K562 (cell line): Measurements from ENCODE around the gene ASB10. TPM values are rescaled to one million over a fixed set of nuclear protein-coding genes. Genes with fewer than 3 reads are reported as not detected.

Experiments
- ATF7 ChIP-seq: fragments of 450-650 bp; IDR thresholded peaks from 2 replicates; pipeline ENCODE4 v1.7.1; 2014; ENCODE audit warnings: mild to moderate bottlenecking, moderate library complexity
- DMBX1 ChIP-seq: fragments of 250-450 bp; sonication (Bioruptor Pico); IDR thresholded peaks from 2 replicates; pipeline ENCODE4 v1.8.0; 2022; ENCODE audit warnings: inconsistent platforms, mild to moderate bottlenecking, moderate library complexity, borderline replicate concordance
- EP300 ChIP-seq: IDR thresholded peaks from 2 replicates; pipeline ENCODE4 v1.6.1; 2012; ENCODE audit warnings: low read length, improper control_type of control experiment
- ESRRA ChIP-seq: fragments of 450-650 bp; IDR thresholded peaks from 2 replicates; pipeline ENCODE4 v1.6.1; 2014; ENCODE audit warnings: low read depth, mild to moderate bottlenecking, moderate library complexity, borderline replicate concordance
- HDAC3 ChIP-seq: fragments of 450-650 bp; IDR thresholded peaks from 2 replicates; pipeline ENCODE4 v1.6.1; 2018; ENCODE audit warnings: borderline replicate concordance, mild to moderate bottlenecking, moderate library complexity; ENCODE audit not compliant: partially characterized antibody
- KDM1A ChIP-seq, 2 experiments: fragments of 450-650 bp; IDR thresholded peaks; 2 replicates each; pipeline ENCODE4 v1.6.1; 2016; ENCODE audit warnings: mild to moderate bottlenecking in 2 of 2
- NFIC ChIP-seq: fragments of 450-650 bp; IDR thresholded peaks from 2 replicates; pipeline ENCODE4 v1.6.1; 2017; ENCODE audit warnings: mild to moderate bottlenecking, inconsistent platforms
- NFYB ChIP-seq: IDR thresholded peaks from 2 replicates; pipeline ENCODE4 v1.6.1; 2011; ENCODE audit warnings: mild to moderate bottlenecking, moderate library complexity; ENCODE audit not compliant: insufficient read length; ENCODE audit errors: extremely low read depth
- NR3C1 ChIP-seq: sonication (generic); formaldehyde crosslinking; IDR thresholded peaks from 2 replicates; pipeline ENCODE4 v1.8.1; 2022; ENCODE audit warnings: missing genetic modification reagents
- RAD51 ChIP-seq: fragments of 450-650 bp; IDR thresholded peaks from 2 replicates; pipeline ENCODE4 v1.7.1; 2016; ENCODE audit warnings: low read depth, mild to moderate bottlenecking, borderline replicate concordance
- SAP30 ChIP-seq: fragments of 200-600 bp; sonication (generic); IDR thresholded peaks from 2 replicates; pipeline ENCODE4 v1.6.1; 2012; ENCODE audit warnings: borderline replicate concordance, low read depth, mild to moderate bottlenecking, moderate library complexity, low read length, control low read depth, inconsistent platforms; ENCODE audit not compliant: insufficient read depth, poor library complexity, severe bottlenecking
- SRF ChIP-seq, 2 experiments: fragments of 250-450, 450-650 bp in 1 of 2; sonication (Bioruptor Pico) in 1 of 2; sonication (generic) in 1 of 2; formaldehyde crosslinking; IDR thresholded peaks; 2 replicates each; pipeline versions ENCODE4 v1.5.0 to v1.5.1; 2020 to 2022; ENCODE audit warnings: mild to moderate bottlenecking in 1 of 2, missing genetic modification reagents in 1 of 2
- ZFPM2 ChIP-seq: fragments of 250-450 bp; sonication (Bioruptor Pico); IDR thresholded peaks from 2 replicates; pipeline ENCODE4 v1.5.1; 2022; ENCODE audit warnings: mild to moderate bottlenecking
- ZNF134 ChIP-seq: fragments of 250-450 bp; sonication (Bioruptor Pico); conservative IDR thresholded peaks from 2 replicates; pipeline ENCODE4 v1.4.0; 2020
- ZNF3 ChIP-seq: fragments of 250-450 bp; sonication (Bioruptor Pico); IDR thresholded peaks from 2 replicates; pipeline ENCODE4 v1.5.0; 2021; ENCODE audit warnings: mild to moderate bottlenecking, moderate library complexity
- ZNF316 ChIP-seq: fragments of 450-650 bp; IDR thresholded peaks from 2 replicates; pipeline ENCODE4 v1.6.1; 2016
- ZNF696 ChIP-seq: fragments of 250-450 bp; sonication (Bioruptor Pico); conservative IDR thresholded peaks from 2 replicates; pipeline ENCODE4 v1.4.0; 2020; ENCODE audit warnings: mild to moderate bottlenecking, moderate library complexity
- ZNF830 ChIP-seq: fragments of 250-450 bp; sonication (Bioruptor Pico); IDR thresholded peaks from 2 replicates; pipeline ENCODE4 v1.5.0; 2021; ENCODE audit warnings: mild to moderate bottlenecking
- polyA plus RNA-seq, 8 experiments: library from polyadenylated mRNA; depleted of rRNA in 4 of 8; stranded (reverse) in 5 of 8; unstranded in 3 of 8; fragments of >200 nt; fragmentation: Nextera tagmentation in 2 of 8; fragmentation: Illumina TruSeq in 1 of 8; extraction: Ambion mirVana in 2 of 8; extraction: Trizol in 1 of 8; gene quantifications; 2 replicates each; pipeline versions ENCODE4 v1.2.1 to v1.2.3, GENCODE V29; 2011 to 2014; ENCODE audit warnings: inconsistent platforms in 1 of 8, missing spikeins in 1 of 8
- total RNA-seq, 7 experiments: library from RNA; depleted of rRNA in 6 of 7; stranded (reverse); fragments of >200 nt in 6 of 7; fragmentation: Illumina TruSeq in 2 of 7; extraction: Trizol in 2 of 7; gene quantifications; 2 replicates each; pipeline versions ENCODE4 v1.2.1 to v1.2.3, GENCODE V29; 2011 to 2021; ENCODE audit warnings: low replicate concordance in 1 of 7
- TF ChIP-seq, protein P1 (sequence below), 2 experiments: fragments of 450-650 bp; IDR thresholded peaks; 2 replicates each; pipeline ENCODE4 v1.6.1; 2018; ENCODE audit warnings: mild to moderate bottlenecking in 2 of 2, low read depth in 1 of 2; ENCODE audit not compliant: partially characterized antibody in 2 of 2
- TF ChIP-seq, protein P2 (sequence below): sonication (generic); formaldehyde crosslinking; IDR thresholded peaks from 2 replicates; pipeline ENCODE4 v1.8.0; 2022; ENCODE audit warnings: mild to moderate bottlenecking, missing genetic modification reagents
- TF ChIP-seq, protein P3 (sequence below): IDR thresholded peaks from 2 replicates; pipeline ENCODE4 v1.6.1; 2016; ENCODE audit warnings: missing genetic modification characterization, missing compliant biosample characterization

Gene ASB10
- total and polyA plus RNA-seq, 9 of the 15 experiments (the other 6 are each of a cell fraction or from before 2014, with no cell fraction given) = not detected

DNA sequence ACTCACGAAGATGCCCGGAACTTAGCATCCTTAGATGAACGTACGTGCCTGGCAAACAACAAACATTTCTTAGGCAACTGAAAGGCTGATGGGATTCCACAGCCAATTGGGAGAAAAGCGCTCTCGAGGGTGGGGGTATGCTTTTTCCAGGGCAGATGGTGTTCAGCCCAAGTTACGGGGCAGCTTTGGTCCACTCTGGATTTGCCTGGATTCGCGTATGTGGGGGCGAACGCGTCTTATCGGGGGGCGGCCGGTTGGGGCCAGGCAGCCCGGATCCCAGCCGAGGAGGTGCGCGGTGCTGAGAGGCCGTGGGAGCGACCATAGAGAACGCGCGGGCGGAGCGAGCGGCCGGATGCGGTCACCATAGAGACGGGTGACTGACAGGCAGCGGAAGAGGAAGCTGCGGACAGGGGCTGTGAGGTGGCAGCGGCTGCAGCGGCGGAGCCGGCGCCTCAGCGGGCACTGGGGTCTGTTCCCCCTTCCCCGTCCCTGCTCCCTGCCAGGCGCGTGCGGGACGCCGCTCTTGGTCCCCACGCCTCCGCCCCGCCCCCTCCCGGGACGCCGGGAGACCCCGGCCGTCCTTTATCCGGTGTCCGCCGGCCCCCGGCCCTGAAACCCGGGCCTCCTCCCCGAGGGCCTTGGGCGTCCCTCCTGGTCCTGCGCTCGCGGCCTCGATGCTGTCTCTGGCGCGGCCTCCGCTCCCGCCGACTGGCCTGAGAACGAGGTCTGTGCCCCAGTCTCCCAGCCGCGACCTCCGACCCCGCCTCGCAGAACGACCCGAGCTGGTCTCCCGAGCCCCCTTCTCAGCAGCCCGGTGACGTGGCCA lies 45.3 kb upstream of the ASB10 start, which contains the start of gene CHPF2 (continued):
- TF ChIP-seq, protein P1, sequence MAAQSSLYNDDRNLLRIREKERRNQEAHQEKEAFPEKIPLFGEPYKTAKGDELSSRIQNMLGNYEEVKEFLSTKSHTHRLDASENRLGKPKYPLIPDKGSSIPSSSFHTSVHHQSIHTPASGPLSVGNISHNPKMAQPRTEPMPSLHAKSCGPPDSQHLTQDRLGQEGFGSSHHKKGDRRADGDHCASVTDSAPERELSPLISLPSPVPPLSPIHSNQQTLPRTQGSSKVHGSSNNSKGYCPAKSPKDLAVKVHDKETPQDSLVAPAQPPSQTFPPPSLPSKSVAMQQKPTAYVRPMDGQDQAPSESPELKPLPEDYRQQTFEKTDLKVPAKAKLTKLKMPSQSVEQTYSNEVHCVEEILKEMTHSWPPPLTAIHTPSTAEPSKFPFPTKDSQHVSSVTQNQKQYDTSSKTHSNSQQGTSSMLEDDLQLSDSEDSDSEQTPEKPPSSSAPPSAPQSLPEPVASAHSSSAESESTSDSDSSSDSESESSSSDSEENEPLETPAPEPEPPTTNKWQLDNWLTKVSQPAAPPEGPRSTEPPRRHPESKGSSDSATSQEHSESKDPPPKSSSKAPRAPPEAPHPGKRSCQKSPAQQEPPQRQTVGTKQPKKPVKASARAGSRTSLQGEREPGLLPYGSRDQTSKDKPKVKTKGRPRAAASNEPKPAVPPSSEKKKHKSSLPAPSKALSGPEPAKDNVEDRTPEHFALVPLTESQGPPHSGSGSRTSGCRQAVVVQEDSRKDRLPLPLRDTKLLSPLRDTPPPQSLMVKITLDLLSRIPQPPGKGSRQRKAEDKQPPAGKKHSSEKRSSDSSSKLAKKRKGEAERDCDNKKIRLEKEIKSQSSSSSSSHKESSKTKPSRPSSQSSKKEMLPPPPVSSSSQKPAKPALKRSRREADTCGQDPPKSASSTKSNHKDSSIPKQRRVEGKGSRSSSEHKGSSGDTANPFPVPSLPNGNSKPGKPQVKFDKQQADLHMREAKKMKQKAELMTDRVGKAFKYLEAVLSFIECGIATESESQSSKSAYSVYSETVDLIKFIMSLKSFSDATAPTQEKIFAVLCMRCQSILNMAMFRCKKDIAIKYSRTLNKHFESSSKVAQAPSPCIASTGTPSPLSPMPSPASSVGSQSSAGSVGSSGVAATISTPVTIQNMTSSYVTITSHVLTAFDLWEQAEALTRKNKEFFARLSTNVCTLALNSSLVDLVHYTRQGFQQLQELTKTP (IDR thresholded peaks at IDR 0.05; ENCODE audit: low read depth in 1 of 2, partially characterized antibody in 2 of 2) = no peak
- TF ChIP-seq KDM1A (IDR thresholded peaks at IDR 0.05) (peak; percentile 69 to 71), ZNF316 (no peak), ZNF696 (CRISPR knock-in tag) (no peak), EP300 (peak; percentile 34; the same call in 1 of the 2 replicates), ZNF3 (CRISPR knock-in tag) (no peak), HDAC3 (no peak), RAD51 (no peak), ZNF134 (CRISPR knock-in tag) (no peak; the same call in 1 of the 2 replicates), ZNF830 (CRISPR knock-in tag) (0 out of 2 replicates have a peak, but pooled peaks have one; percentile 26), NR3C1 (CRISPR knock-in tag) (no peak), SRF (CRISPR knock-in tag; IDR thresholded peaks at IDR 0.05) (no peak), ESRRA (peak; percentile 81; the same call in 1 of the 2 replicates), NFYB (no peak), ZFPM2 (CRISPR knock-in tag) (no peak; the same call in 1 of the 2 replicates), NFIC (no peak), DMBX1 (CRISPR knock-in tag) (no peak), SAP30 (peak; percentile 27), ATF7 (peak; percentile 74; the same call in 1 of the 2 replicates)
- TF ChIP-seq, protein P2, sequence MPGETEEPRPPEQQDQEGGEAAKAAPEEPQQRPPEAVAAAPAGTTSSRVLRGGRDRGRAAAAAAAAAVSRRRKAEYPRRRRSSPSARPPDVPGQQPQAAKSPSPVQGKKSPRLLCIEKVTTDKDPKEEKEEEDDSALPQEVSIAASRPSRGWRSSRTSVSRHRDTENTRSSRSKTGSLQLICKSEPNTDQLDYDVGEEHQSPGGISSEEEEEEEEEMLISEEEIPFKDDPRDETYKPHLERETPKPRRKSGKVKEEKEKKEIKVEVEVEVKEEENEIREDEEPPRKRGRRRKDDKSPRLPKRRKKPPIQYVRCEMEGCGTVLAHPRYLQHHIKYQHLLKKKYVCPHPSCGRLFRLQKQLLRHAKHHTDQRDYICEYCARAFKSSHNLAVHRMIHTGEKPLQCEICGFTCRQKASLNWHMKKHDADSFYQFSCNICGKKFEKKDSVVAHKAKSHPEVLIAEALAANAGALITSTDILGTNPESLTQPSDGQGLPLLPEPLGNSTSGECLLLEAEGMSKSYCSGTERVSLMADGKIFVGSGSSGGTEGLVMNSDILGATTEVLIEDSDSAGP (CRISPR knock-in tag) = no peak
- TF ChIP-seq, protein P3, sequence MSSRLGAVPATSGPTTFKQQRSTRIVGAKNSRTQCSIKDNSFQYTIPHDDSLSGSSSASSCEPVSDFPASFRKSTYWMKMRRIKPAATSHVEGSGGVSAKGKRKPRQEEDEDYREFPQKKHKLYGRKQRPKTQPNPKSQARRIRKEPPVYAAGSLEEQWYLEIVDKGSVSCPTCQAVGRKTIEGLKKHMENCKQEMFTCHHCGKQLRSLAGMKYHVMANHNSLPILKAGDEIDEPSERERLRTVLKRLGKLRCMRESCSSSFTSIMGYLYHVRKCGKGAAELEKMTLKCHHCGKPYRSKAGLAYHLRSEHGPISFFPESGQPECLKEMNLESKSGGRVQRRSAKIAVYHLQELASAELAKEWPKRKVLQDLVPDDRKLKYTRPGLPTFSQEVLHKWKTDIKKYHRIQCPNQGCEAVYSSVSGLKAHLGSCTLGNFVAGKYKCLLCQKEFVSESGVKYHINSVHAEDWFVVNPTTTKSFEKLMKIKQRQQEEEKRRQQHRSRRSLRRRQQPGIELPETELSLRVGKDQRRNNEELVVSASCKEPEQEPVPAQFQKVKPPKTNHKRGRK (tag) = no peak
